H1 (cell line): ENCODE data around the gene GOLGA6L10. TPM values are rescaled to one million over a fixed set of nuclear protein-coding genes. Genes with fewer than 3 reads are reported as not detected.

ENCODE experiments used
- CTCF ChIA-PET: fragments of 300-600 bp; sonication (Branson Sonifier 250); formaldehyde crosslinking; loops from one replicate; lab custom pipeline; 2021; ENCODE audit not compliant: partially characterized antibody; lab: Charles Lee
- POLR2A ChIA-PET: fragments of 300-600 bp; sonication (Branson Sonifier 250); formaldehyde crosslinking; loops from one replicate; lab custom pipeline; 2021; ENCODE audit warnings: inconsistent platforms; ENCODE audit not compliant: partially characterized antibody; lab: Charles Lee
- DNase-seq, 2 experiments: peaks; one replicate each; pipeline versions ENCODE4 v3.0.0 to v3.0.0-alpha.2; 2010 to 2022; ENCODE audit warnings: low spot score in 2 of 2, low read depth in 1 of 2, mixed read lengths in 1 of 2
- FAIRE-seq: peaks from 2 replicates; lab custom pipeline; 2011; peaks lifted over from hg19 to GRCh38; lab: Jason Lieb, UNC
- H2AFZ ChIP-seq: 2 replicates; pipeline ENCODE4 v1.8.1; 2012; ENCODE audit warnings: low read length, inconsistent platforms
- H2AK5ac ChIP-seq: 2 replicates; pipeline ENCODE4 v1.6.1; 2013; ENCODE audit warnings: low read depth, low read length
- H2BK120ac ChIP-seq: replicated peaks from 2 replicates; pipeline ENCODE3; 2013; ENCODE audit warnings: low read depth, low read length, inconsistent platforms
- H2BK12ac ChIP-seq: 2 replicates; pipeline ENCODE4 v1.6.1; 2013; ENCODE audit warnings: low read depth, low read length
- H2BK15ac ChIP-seq: 2 replicates; pipeline ENCODE4 v1.6.1; 2013; ENCODE audit warnings: low read length
- H2BK20ac ChIP-seq: 2 replicates; pipeline ENCODE4 v1.6.1; 2013; ENCODE audit warnings: low read length
- H2BK5ac ChIP-seq: 2 replicates; pipeline ENCODE4 v1.6.1; 2013; ENCODE audit warnings: low read depth, low read length
- H3K14ac ChIP-seq: 2 replicates; pipeline ENCODE4 v1.6.1; 2013; ENCODE audit warnings: inconsistent platforms; ENCODE audit not compliant: insufficient read length
- H3K18ac ChIP-seq: 2 replicates; pipeline ENCODE4 v1.6.1; 2013; ENCODE audit warnings: low read length; ENCODE audit errors: extremely low read depth
- H3K23ac ChIP-seq: 2 replicates; pipeline ENCODE4 v1.6.1; 2013; ENCODE audit warnings: inconsistent platforms; ENCODE audit not compliant: insufficient read length
- H3K23me2 ChIP-seq: 2 replicates; pipeline ENCODE4 v1.6.1; 2013; ENCODE audit warnings: low read depth, low read length
- H3K27ac ChIP-seq: 2 replicates; pipeline ENCODE4 v1.6.1; 2011; ENCODE audit warnings: low read depth, low read length, inconsistent platforms
- H3K27me3 ChIP-seq, 4 experiments: replicated peaks in 1 of 4; 1 replicate in 1 of 4; 2 replicates in 3 of 4; pipeline versions ENCODE4 v1.6.1 to v1.8.1; 2011 to 2013; ENCODE audit warnings: low read length in 3 of 4, mild to moderate bottlenecking in 3 of 4, inconsistent platforms in 2 of 4, mixed read lengths in 2 of 4, moderate library complexity in 1 of 4; ENCODE audit not compliant: control insufficient read depth in 3 of 4, insufficient read depth in 3 of 4; ENCODE audit errors: extremely low read depth in 1 of 4
- H3K36me3 ChIP-seq, 4 experiments: 2 replicates each; pipeline versions ENCODE4 v1.6.1 to v1.8.1; 2011 to 2013; ENCODE audit warnings: mild to moderate bottlenecking in 4 of 4, low read length in 3 of 4, moderate library complexity in 2 of 4, control low read depth in 1 of 4, inconsistent platforms in 1 of 4; ENCODE audit not compliant: insufficient read depth in 4 of 4, control insufficient read depth in 2 of 4
- H3K4ac ChIP-seq: replicated peaks from 2 replicates; pipeline ENCODE3; 2013; ENCODE audit warnings: low read length, low read depth, mixed read lengths, inconsistent platforms; ENCODE audit not compliant: insufficient read length
- H3K4me1 ChIP-seq, 4 experiments: replicated peaks in 1 of 4; 1 replicate in 1 of 4; 2 replicates in 3 of 4; pipeline versions ENCODE4 v1.6.1 to v1.8.1; 2011 to 2013; ENCODE audit warnings: low read length in 3 of 4, inconsistent platforms in 2 of 4, mixed read lengths in 1 of 4; ENCODE audit not compliant: insufficient read depth in 4 of 4, control insufficient read depth in 3 of 4
- H3K4me2 ChIP-seq, 2 experiments: 2 replicates each; pipeline versions ENCODE4 v1.6.1 to v1.8.1; 2011 to 2013; ENCODE audit warnings: low read depth in 2 of 2, low read length in 2 of 2, control low read depth in 1 of 2, inconsistent platforms in 1 of 2, mild to moderate bottlenecking in 1 of 2; ENCODE audit not compliant: insufficient read depth in 1 of 2
- H3K4me3 ChIP-seq, 4 experiments: fragments of 200-600, 300-600 bp in 1 of 4; sonication (generic), shearing (Covaris generic), sonication (Bioruptor Twin) in 1 of 4; 2 replicates each; pipeline versions ENCODE4 v1.5.1 to v1.8.1; 2011 to 2016; ENCODE audit warnings: low read length in 4 of 4, low read depth in 3 of 4, control low read depth in 2 of 4, inconsistent platforms in 2 of 4, mild to moderate bottlenecking in 2 of 4, mixed read lengths in 1 of 4, moderate library complexity in 1 of 4; ENCODE audit not compliant: insufficient read depth in 2 of 4; ENCODE audit errors: extremely low read depth in 1 of 4
- H3K56ac ChIP-seq: replicated peaks from 2 replicates; pipeline ENCODE3; 2013; ENCODE audit warnings: low read depth, mild to moderate bottlenecking, mixed read lengths, low read length, inconsistent platforms; ENCODE audit not compliant: insufficient read length
- H3K79me1 ChIP-seq: 2 replicates; pipeline ENCODE4 v1.6.1; 2013; ENCODE audit warnings: low read depth, low read length, control low read depth
- H3K79me2 ChIP-seq, 2 experiments: 2 replicates each; pipeline versions ENCODE4 v1.6.1 to v1.8.1; 2012 to 2013; ENCODE audit warnings: low read length in 2 of 2, mild to moderate bottlenecking in 2 of 2, inconsistent platforms in 1 of 2; ENCODE audit not compliant: insufficient read depth in 2 of 2, control insufficient read depth in 1 of 2
- H3K9ac ChIP-seq, 4 experiments: replicated peaks in 1 of 4; 1 replicate in 1 of 4; 2 replicates in 3 of 4; pipeline versions ENCODE4 v1.6.1 to v1.8.1; 2011 to 2013; ENCODE audit warnings: low read depth in 3 of 4, low read length in 3 of 4, control low read depth in 2 of 4, mild to moderate bottlenecking in 2 of 4, moderate library complexity in 2 of 4, inconsistent platforms in 1 of 4; ENCODE audit errors: extremely low read depth in 1 of 4
- H3K9me3 ChIP-seq, 2 experiments: 2 replicates each; pipeline versions ENCODE4 v1.6.1 to v1.8.1; 2012 to 2013; ENCODE audit warnings: mild to moderate bottlenecking in 2 of 2, moderate library complexity in 2 of 2, control low read depth in 1 of 2, inconsistent platforms in 1 of 2, low read depth in 1 of 2, low read length in 1 of 2, mixed read lengths in 1 of 2; ENCODE audit not compliant: insufficient read depth in 2 of 2
- H4K20me1 ChIP-seq, 2 experiments: replicated peaks in 1 of 2; 2 replicates each; pipeline versions ENCODE3 to v1.8.1; 2011 to 2013; ENCODE audit warnings: inconsistent platforms in 2 of 2, low read length in 2 of 2, mild to moderate bottlenecking in 1 of 2; ENCODE audit not compliant: insufficient read depth in 2 of 2, control insufficient read depth in 1 of 2
- H4K5ac ChIP-seq: 2 replicates; pipeline ENCODE4 v1.6.1; 2013; ENCODE audit warnings: low read length, low read depth, mixed read lengths, inconsistent platforms; ENCODE audit not compliant: insufficient read length
- H4K8ac ChIP-seq: 2 replicates; pipeline ENCODE4 v1.8.0; 2013; ENCODE audit warnings: mild to moderate bottlenecking, moderate library complexity, low read length, inconsistent platforms; ENCODE audit not compliant: insufficient read depth; ENCODE audit errors: extremely low read depth
- H4K91ac ChIP-seq: replicated peaks from 2 replicates; pipeline ENCODE3; 2013; ENCODE audit warnings: low read length, mixed read lengths, inconsistent platforms; ENCODE audit not compliant: insufficient read length
- CEBPB ChIP-seq: IDR thresholded peaks from 2 replicates; pipeline ENCODE4 v1.6.1; 2012; ENCODE audit warnings: low read depth, low read length
- CREB1 ChIP-seq: IDR thresholded peaks from 2 replicates; pipeline ENCODE4 v1.6.1; 2012; ENCODE audit warnings: inconsistent platforms
- NRF1 ChIP-seq: IDR thresholded peaks from 2 replicates; pipeline ENCODE4 v1.6.1; 2011; ENCODE audit warnings: mild to moderate bottlenecking, low read depth, low read length, improper control_type of control experiment
- POLR2AphosphoS5 ChIP-seq: IDR thresholded peaks from 2 replicates; pipeline ENCODE4 v1.6.1; 2011; ENCODE audit warnings: low read depth, low read length
- RBBP5 ChIP-seq: IDR thresholded peaks from 2 replicates; pipeline ENCODE4 v1.7.1; 2012; ENCODE audit warnings: low read depth, mild to moderate bottlenecking, inconsistent platforms, low read length, moderate library complexity, borderline replicate concordance
- RNF2 ChIP-seq: fragments of 200-900, 300-1000 bp; sonication (generic); IDR thresholded peaks from 2 replicates; pipeline ENCODE4 v1.7.1; 2016; ENCODE audit warnings: borderline replicate concordance, low read depth, mild to moderate bottlenecking, antibody characterized with exemption, low read length; ENCODE audit not compliant: poor library complexity, severe bottlenecking; ENCODE audit errors: missing control alignments
- SRF ChIP-seq: IDR thresholded peaks from 2 replicates; pipeline ENCODE4 v1.6.1; 2011; ENCODE audit warnings: mild to moderate bottlenecking, low read depth, low read length, moderate library complexity
- WGBS, 2 experiments: shearing (Covaris generic) in 1 of 2; methylation state at CpG; one replicate each; pipeline versions ENCODE4 v1.1.6 to v1.1.7; 2013 to 2015; ENCODE audit warnings: low lambda C conversion rate in 2 of 2, mixed read lengths in 2 of 2, inconsistent platforms in 1 of 2, low coverage in 1 of 2, missing lambda C conversion rate in 1 of 2; ENCODE audit not compliant: insufficient replicate concordance in 2 of 2, insufficient coverage in 1 of 2, insufficient read length in 1 of 2; ENCODE audit errors: extremely low coverage in 1 of 2, missing lambda C conversion rate in 1 of 2; 5-methylcytosine and 5-hydroxymethylcytosine counted together
- polyA plus RNA-seq, 7 experiments: library from polyadenylated mRNA; depleted of rRNA in 3 of 7; stranded (reverse) in 5 of 7; unstranded in 2 of 7; fragments of >200 nt in 5 of 7; fragments of 200-250 nt in 2 of 7; gene quantifications; 1 replicate in 5 of 7; 2 replicates in 1 of 7; 4 replicates in 1 of 7; pipeline versions ENCODE4 v1.2.1 to v1.2.3, GENCODE V29; 2011 to 2013; ENCODE audit warnings: missing spikeins in 2 of 7, mixed read lengths in 2 of 7
- total RNA-seq: library from RNA; stranded (reverse); fragmentation: NEBNext Ultra II Directional; extraction: Animal tissue kit (Norgen Biotek cat#: 25700); gene quantifications from 2 replicates; pipeline ENCODE4 v1.2.1, GENCODE V29; 2021
- TF ChIP-seq, protein P1 (sequence below), 3 experiments: IDR thresholded peaks; 1 replicate in 2 of 3; 2 replicates in 1 of 3; pipeline versions ENCODE4 v1.5.1 to v1.6.1; 2011; ENCODE audit warnings: low read length in 3 of 3, mild to moderate bottlenecking in 3 of 3, inconsistent platforms in 2 of 3, low read depth in 1 of 3, moderate library complexity in 1 of 3; ENCODE audit not compliant: insufficient read depth in 1 of 3; ENCODE audit errors: control extremely low read depth in 1 of 3
- TF ChIP-seq, protein P2 (sequence below): IDR thresholded peaks from 2 replicates; pipeline ENCODE4 v1.6.1; 2011; ENCODE audit warnings: low read depth, mild to moderate bottlenecking, low read length; ENCODE audit not compliant: insufficient read depth

The GOLGA6L10 gene
- total and polyA plus RNA-seq, 2 of the 8 experiments (the other 6 are each of a cell fraction or from before 2014, with no cell fraction given), result 0.91 to 4.0 TPM

DNA sequence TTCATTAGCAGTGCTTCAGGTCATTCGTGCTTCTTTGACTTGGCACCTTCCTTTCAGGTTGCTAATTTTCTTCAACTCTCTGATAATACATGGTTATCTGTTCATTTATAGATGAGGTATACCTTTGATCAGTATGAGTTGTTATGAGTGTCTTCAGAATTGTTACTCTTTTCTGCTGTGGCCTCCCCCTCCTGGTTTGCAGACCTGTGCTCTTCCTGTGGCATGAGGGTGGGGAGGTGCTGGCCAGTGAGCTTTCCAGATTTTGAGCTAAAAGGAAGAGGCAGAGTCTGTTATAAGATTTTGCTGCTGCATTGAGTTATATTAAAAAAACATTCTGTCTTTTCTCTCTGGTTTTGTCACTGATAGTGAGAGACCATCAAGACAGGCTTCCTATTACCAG is 49.5 kb upstream of the GOLGA6L10 start:
- 50% methylated on average over 1 of the region's 1 CpG; no CpG with 5 or more reads in 1 of the 2 experiments for WGBS, 2 experiments
- no peak overlapping the region for H2BK12ac ChIP-seq
- no peak overlapping the region for H2BK20ac ChIP-seq
- H4K91ac ChIP-seq, result no peak overlapping the region
- no peaks in the 10 kb centered on the region for H3K36me3 ChIP-seq
- H2AFZ ChIP-seq, result no peak overlapping the region
- no peak overlapping the region for H3K27ac ChIP-seq
- no peaks in the 10 kb centered on the region for H3K79me1 ChIP-seq
- H2AK5ac ChIP-seq, result no peak overlapping the region
- ChIA-PET POLR2A (interaction anchor here (1.2 kb wide), 1 partner anchor 9 kb away, joined by 3 read pairs; no protein-coding TSS in a partner anchor), CTCF (no interaction called here)
- no peaks in the 10 kb centered on the region for H3K27me3 ChIP-seq
- no peaks in the 10 kb centered on the region for H4K20me1 ChIP-seq
- H3K4me2 ChIP-seq, result no peak overlapping the region
- no peaks in the 10 kb centered on the region for H3K4me1 ChIP-seq
- no peak overlapping the region for H2BK15ac ChIP-seq
- no peak overlapping the region for H4K5ac ChIP-seq
- H3K9me3 ChIP-seq, result no peaks in the 10 kb centered on the region
- DNase-seq, result no peak
- no peak overlapping the region for H3K23ac ChIP-seq
- H3K23me2 ChIP-seq, result no peaks in the 10 kb centered on the region
- H3K56ac ChIP-seq, result no peak overlapping the region
- H2BK5ac ChIP-seq, result no peak overlapping the region
- no peak overlapping the region for H4K8ac ChIP-seq
- no peak overlapping the region for H3K9ac ChIP-seq
- no peak overlapping the region for H3K18ac ChIP-seq
- no peak overlapping the region for H3K4ac ChIP-seq
- H3K4me3 ChIP-seq, result no peak overlapping the region
- no peak for FAIRE-seq
- peaks cover 0 to 31% of the 10 kb centered on the region in 2 experiments; a peak in 2 of 4 replicates for H3K79me2 ChIP-seq
- no peak overlapping the region for H2BK120ac ChIP-seq
- no peak overlapping the region for H3K14ac ChIP-seq
- TF ChIP-seq, protein P1, sequence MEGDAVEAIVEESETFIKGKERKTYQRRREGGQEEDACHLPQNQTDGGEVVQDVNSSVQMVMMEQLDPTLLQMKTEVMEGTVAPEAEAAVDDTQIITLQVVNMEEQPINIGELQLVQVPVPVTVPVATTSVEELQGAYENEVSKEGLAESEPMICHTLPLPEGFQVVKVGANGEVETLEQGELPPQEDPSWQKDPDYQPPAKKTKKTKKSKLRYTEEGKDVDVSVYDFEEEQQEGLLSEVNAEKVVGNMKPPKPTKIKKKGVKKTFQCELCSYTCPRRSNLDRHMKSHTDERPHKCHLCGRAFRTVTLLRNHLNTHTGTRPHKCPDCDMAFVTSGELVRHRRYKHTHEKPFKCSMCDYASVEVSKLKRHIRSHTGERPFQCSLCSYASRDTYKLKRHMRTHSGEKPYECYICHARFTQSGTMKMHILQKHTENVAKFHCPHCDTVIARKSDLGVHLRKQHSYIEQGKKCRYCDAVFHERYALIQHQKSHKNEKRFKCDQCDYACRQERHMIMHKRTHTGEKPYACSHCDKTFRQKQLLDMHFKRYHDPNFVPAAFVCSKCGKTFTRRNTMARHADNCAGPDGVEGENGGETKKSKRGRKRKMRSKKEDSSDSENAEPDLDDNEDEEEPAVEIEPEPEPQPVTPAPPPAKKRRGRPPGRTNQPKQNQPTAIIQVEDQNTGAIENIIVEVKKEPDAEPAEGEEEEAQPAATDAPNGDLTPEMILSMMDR (IDR thresholded peaks at IDR 0.05; ENCODE audit: control extremely low read depth in 1 of 3, insufficient read depth in 1 of 3, low read depth in 1 of 3, low read length in 3 of 3), result no peak
- no peak for TF ChIP-seq CEBPB
- TF ChIP-seq NRF1, result no peak
- TF ChIP-seq RBBP5, result no peak
- TF ChIP-seq SRF, result no peak
- no peak for TF ChIP-seq POLR2AphosphoS5
- TF ChIP-seq RNF2, result no peak
- no peak for TF ChIP-seq CREB1
- TF ChIP-seq, protein P2, sequence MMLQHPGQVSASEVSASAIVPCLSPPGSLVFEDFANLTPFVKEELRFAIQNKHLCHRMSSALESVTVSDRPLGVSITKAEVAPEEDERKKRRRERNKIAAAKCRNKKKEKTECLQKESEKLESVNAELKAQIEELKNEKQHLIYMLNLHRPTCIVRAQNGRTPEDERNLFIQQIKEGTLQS, result no peak
